H9 (cell line): ENCODE results near the gene KCNIP1. TPM values are rescaled to one million over a fixed set of nuclear protein-coding genes. Genes with fewer than 3 reads are reported as not detected.

ENCODE experiments used
- DNase-seq: peaks from one replicate; pipeline ENCODE4 v3.0.0-alpha.2; 2017
- H2AFZ ChIP-seq: one replicate; pipeline ENCODE4 v1.6.1; 2013; ENCODE audit warnings: mild to moderate bottlenecking, low read length, control low read depth, moderate library complexity
- H2AK5ac ChIP-seq: 2 replicates; pipeline ENCODE4 v1.6.1; 2013; ENCODE audit warnings: low read length, control low read depth, mixed read lengths; ENCODE audit not compliant: insufficient read length
- H2BK120ac ChIP-seq: one replicate; pipeline ENCODE4 v1.6.1; 2013; ENCODE audit warnings: low read depth, mild to moderate bottlenecking, low read length, control low read depth, inconsistent platforms; ENCODE audit not compliant: poor library complexity, severe bottlenecking
- H2BK12ac ChIP-seq: 2 replicates; pipeline ENCODE4 v1.6.1; 2013; ENCODE audit warnings: low read length, control low read depth, mixed read lengths, low read depth; ENCODE audit not compliant: insufficient read length
- H2BK15ac ChIP-seq: 2 replicates; pipeline ENCODE4 v1.6.1; 2013; ENCODE audit warnings: low read depth, low read length, control low read depth
- H2BK20ac ChIP-seq: one replicate; pipeline ENCODE4 v1.6.1; 2013; ENCODE audit warnings: low read depth, mild to moderate bottlenecking, low read length, control low read depth, inconsistent platforms; ENCODE audit not compliant: poor library complexity, severe bottlenecking
- H2BK5ac ChIP-seq: 2 replicates; pipeline ENCODE4 v1.6.1; 2013; ENCODE audit warnings: low read length, control low read depth, mixed read lengths; ENCODE audit not compliant: insufficient read length
- H3K14ac ChIP-seq: 2 replicates; pipeline ENCODE4 v1.6.1; 2013; ENCODE audit warnings: low read length, control low read depth; ENCODE audit not compliant: insufficient read depth
- H3K18ac ChIP-seq: 2 replicates; pipeline ENCODE4 v1.6.1; 2013; ENCODE audit warnings: low read depth, mild to moderate bottlenecking, mixed read lengths, low read length, control low read depth; ENCODE audit not compliant: insufficient read length
- H3K23ac ChIP-seq: 2 replicates; pipeline ENCODE4 v1.6.1; 2013; ENCODE audit warnings: low read length, control low read depth, mixed read lengths, low read depth; ENCODE audit not compliant: insufficient read length
- H3K23me2 ChIP-seq: 2 replicates; pipeline ENCODE4 v1.6.1; 2013; ENCODE audit warnings: low read depth, mild to moderate bottlenecking, mixed read lengths, low read length, control low read depth; ENCODE audit not compliant: insufficient read length, poor library complexity, severe bottlenecking
- H3K27ac ChIP-seq: 2 replicates; pipeline ENCODE4 v1.5.1; 2013; ENCODE audit warnings: low read length, control low read depth, mixed read lengths, low read depth; ENCODE audit not compliant: insufficient read length
- H3K27me3 ChIP-seq: 2 replicates; pipeline ENCODE4 v1.6.1; 2013; ENCODE audit warnings: low read length, control low read depth, inconsistent platforms; ENCODE audit not compliant: insufficient read depth
- H3K4ac ChIP-seq: 2 replicates; pipeline ENCODE4 v1.6.1; 2013; ENCODE audit warnings: low read depth, mild to moderate bottlenecking, control low read depth, inconsistent platforms, low read length, moderate library complexity
- H3K4me1 ChIP-seq: 2 replicates; pipeline ENCODE4 v1.6.1; 2013; ENCODE audit warnings: low read length, control low read depth, inconsistent platforms; ENCODE audit not compliant: insufficient read depth
- H3K4me2 ChIP-seq: 2 replicates; pipeline ENCODE4 v1.6.1; 2013; ENCODE audit warnings: low read length, control low read depth, mixed read lengths; ENCODE audit not compliant: insufficient read length, insufficient read depth
- H3K56ac ChIP-seq: 2 replicates; pipeline ENCODE4 v1.6.1; 2013; ENCODE audit warnings: low read depth, mild to moderate bottlenecking, mixed read lengths, low read length, control low read depth; ENCODE audit not compliant: insufficient read length
- H3K79me1 ChIP-seq: 2 replicates; pipeline ENCODE4 v1.6.1; 2013; ENCODE audit warnings: low read depth, mild to moderate bottlenecking, moderate library complexity, low read length, control low read depth, inconsistent platforms; ENCODE audit not compliant: insufficient read depth, poor library complexity, severe bottlenecking
- H3K79me2 ChIP-seq: 2 replicates; pipeline ENCODE4 v1.6.1; 2013; ENCODE audit warnings: low read length, control low read depth, inconsistent platforms; ENCODE audit not compliant: insufficient read depth
- H3K9ac ChIP-seq: 2 replicates; pipeline ENCODE4 v1.6.1; 2013; ENCODE audit warnings: low read length, control low read depth, mixed read lengths; ENCODE audit not compliant: insufficient read length; ENCODE audit errors: extremely low read depth
- H3K9me3 ChIP-seq: one replicate; pipeline ENCODE4 v1.6.1; 2013; ENCODE audit warnings: low read depth, low read length, inconsistent platforms; ENCODE audit not compliant: control insufficient read depth
- H3T11ph ChIP-seq: one replicate; pipeline ENCODE4 v1.6.1; 2013; ENCODE audit warnings: mild to moderate bottlenecking, low read length, control low read depth, inconsistent platforms
- H4K20me1 ChIP-seq: one replicate; pipeline ENCODE4 v1.6.1; 2013; ENCODE audit not compliant: control insufficient read depth, insufficient read length, insufficient read depth
- H4K5ac ChIP-seq: 2 replicates; pipeline ENCODE4 v1.6.1; 2013; ENCODE audit warnings: low read depth, mild to moderate bottlenecking, mixed read lengths, low read length, control low read depth; ENCODE audit not compliant: insufficient read length
- H4K8ac ChIP-seq: replicated peaks from 2 replicates; pipeline ENCODE4 v1.6.1; 2013; ENCODE audit warnings: low read length, control low read depth, mixed read lengths, low read depth; ENCODE audit not compliant: insufficient read length
- H4K91ac ChIP-seq: 2 replicates; pipeline ENCODE4 v1.6.1; 2013; ENCODE audit warnings: low read depth, mild to moderate bottlenecking, moderate library complexity, mixed read lengths, low read length, control low read depth; ENCODE audit not compliant: insufficient read length
- H3K27ac Mint-ChIP-seq, 3 experiments: 2 replicates in 2 of 3; 3 replicates in 1 of 3; pipeline ENCODE4 v1.8.0; 2020 to 2021; ENCODE audit warnings: mixed read lengths in 3 of 3, mild to moderate bottlenecking in 1 of 3, moderate library complexity in 1 of 3
- H3K27me3 Mint-ChIP-seq: 2 replicates; pipeline ENCODE4 v1.8.0; 2021; ENCODE audit warnings: low read depth, mild to moderate bottlenecking, moderate library complexity, mixed read lengths
- H3K36me3 Mint-ChIP-seq, 3 experiments: 2 replicates in 2 of 3; 3 replicates in 1 of 3; pipeline ENCODE4 v1.8.0; 2020 to 2021; ENCODE audit warnings: low read depth in 3 of 3, mixed read lengths in 3 of 3; ENCODE audit not compliant: insufficient read depth in 1 of 3
- H3K4me1 Mint-ChIP-seq, 2 experiments: 2 replicates each; pipeline ENCODE4 v1.8.0; 2020; ENCODE audit warnings: mixed read lengths in 2 of 2
- H3K4me3 Mint-ChIP-seq, 2 experiments: 2 replicates in 1 of 2; 3 replicates in 1 of 2; pipeline ENCODE4 v1.8.0; 2020 to 2021; ENCODE audit warnings: mild to moderate bottlenecking in 2 of 2, mixed read lengths in 2 of 2, moderate library complexity in 1 of 2
- H3K9me3 Mint-ChIP-seq, 2 experiments: 2 replicates in 1 of 2; 3 replicates in 1 of 2; pipeline ENCODE4 v1.8.0; 2020; ENCODE audit warnings: mild to moderate bottlenecking in 2 of 2, mixed read lengths in 2 of 2, moderate library complexity in 1 of 2
- CTCF ChIP-seq: fragments of 200-600 bp; sonication (generic); conservative IDR thresholded peaks from 3 replicates; pipeline ENCODE4 v1.8.0; 2021; ENCODE audit warnings: antibody characterized with exemption, mild to moderate bottlenecking
- WGBS: extraction: QIAGEN DNeasy Blood & Tissue Kit; methylation state at CpG from one replicate; pipeline ENCODE4 v1.1.7; 2013; ENCODE audit warnings: missing lambda C conversion rate, low lambda C conversion rate, mixed read lengths; ENCODE audit not compliant: insufficient read length; ENCODE audit errors: extremely low coverage; 5-methylcytosine and 5-hydroxymethylcytosine counted together
- total RNA-seq: library from RNA; stranded (reverse); gene quantifications from 2 replicates; pipeline ENCODE4 v1.2.1, GENCODE V29; 2021

KCNIP1 gene
- total RNA-seq, 1 experiment from 2014 or later, result 0.63 TPM

- H3K79me1 ChIP-seq, result no peaks in the 10 kb centered on the region
- H3K4me1 ChIP-seq, result no peaks in the 10 kb centered on the region
- peaks cover 3% of the 10 kb centered on the region; the same call in 1 of the 2 replicates for H3K27me3 Mint-ChIP-seq
- H3K14ac ChIP-seq, result no peak overlapping the region
- H3K79me2 ChIP-seq, result no peaks in the 10 kb centered on the region
- H3K9ac ChIP-seq, result no peak overlapping the region
- no peak overlapping the region for H2BK5ac ChIP-seq
- H3K27ac ChIP-seq, result no peak overlapping the region
- no peak for TF ChIP-seq CTCF
- peaks cover 6 to 7% of the 10 kb centered on the region in 2 experiments; a peak in 4 of 5 replicates for H3K9me3 Mint-ChIP-seq
- H3K27me3 ChIP-seq, result no peaks in the 10 kb centered on the region
- no peaks in the 10 kb centered on the region for H4K20me1 ChIP-seq
- H3K27ac Mint-ChIP-seq, result no peak overlapping the region
- H4K8ac ChIP-seq, result no peak overlapping the region
- no peak overlapping the region for H2AK5ac ChIP-seq
- no peak overlapping the region for H3T11ph ChIP-seq
- no peak overlapping the region for H4K91ac ChIP-seq
- H2BK20ac ChIP-seq, result no peak overlapping the region
- no peaks in the 10 kb centered on the region for H3K9me3 ChIP-seq
- no peak overlapping the region for H2BK120ac ChIP-seq
- no peak overlapping the region for H4K5ac ChIP-seq
- no peaks in the 10 kb centered on the region for H3K4me1 Mint-ChIP-seq
- no CpG with 5 or more reads among the region's 4 CpGs for WGBS
- H3K4me3 Mint-ChIP-seq, result no peak overlapping the region
- H2BK12ac ChIP-seq, result no peak overlapping the region
- no peak for DNase-seq
- no peak overlapping the region for H3K4ac ChIP-seq
- no peak overlapping the region for H3K56ac ChIP-seq
- no peak overlapping the region for H3K4me2 ChIP-seq
- no peaks in the 10 kb centered on the region for H3K23me2 ChIP-seq
- H2BK15ac ChIP-seq, result no peak overlapping the region
- no peak overlapping the region for H3K23ac ChIP-seq
- H2AFZ ChIP-seq, result no peak overlapping the region
- H3K36me3 Mint-ChIP-seq, result peaks cover 0 to 6% (median 5%) of the 10 kb centered on the region in 3 experiments; a peak in 4 of 7 replicates
- H3K18ac ChIP-seq, result no peak overlapping the region
Measured at GRCh38 chr5:170716396-170716795, 212.6 kb downstream of the KCNIP1 start.
